ENCODE results near the gene IFNGR1.

Gene IFNGR1

GRCh38 chr6:137218917-137219663 is at the start of gene IFNGR1:
Gene IFNGR1, minus strand, starts transcription at chr6:137219385. Its CDS starts 58 bp downstream, at chr6:137219327.
- H3K4me3 ChIP-seq (ENCODE audit: low read length): peak within 1 kb of the TSS; percentile 79
- DNase-seq (ENCODE audit: low read depth): peak; percentile 62
- TF ChIP-seq CTCF (conservative IDR thresholded peaks at IDR 0.05; ENCODE audit: low read depth, low read length): no peak

- no peak for DNase-seq (ENCODE audit: low read depth)
- TF ChIP-seq CTCF (conservative IDR thresholded peaks at IDR 0.05; ENCODE audit: low read depth, low read length): no peak
- no peak overlapping the region for H3K4me3 ChIP-seq (ENCODE audit: low read length)
Observed at GRCh38 chr6:137268911-137269310, 49.7 kb upstream of the IFNGR1 start.

- no peak for TF ChIP-seq CTCF (conservative IDR thresholded peaks at IDR 0.05; ENCODE audit: low read depth, low read length)
- DNase-seq (ENCODE audit: low read depth): peak; percentile 54
- no peak overlapping the region for H3K4me3 ChIP-seq (ENCODE audit: low read length)
Observed at GRCh38 chr6:137266309-137266586, 47.1 kb upstream of the IFNGR1 start.

DNA sequence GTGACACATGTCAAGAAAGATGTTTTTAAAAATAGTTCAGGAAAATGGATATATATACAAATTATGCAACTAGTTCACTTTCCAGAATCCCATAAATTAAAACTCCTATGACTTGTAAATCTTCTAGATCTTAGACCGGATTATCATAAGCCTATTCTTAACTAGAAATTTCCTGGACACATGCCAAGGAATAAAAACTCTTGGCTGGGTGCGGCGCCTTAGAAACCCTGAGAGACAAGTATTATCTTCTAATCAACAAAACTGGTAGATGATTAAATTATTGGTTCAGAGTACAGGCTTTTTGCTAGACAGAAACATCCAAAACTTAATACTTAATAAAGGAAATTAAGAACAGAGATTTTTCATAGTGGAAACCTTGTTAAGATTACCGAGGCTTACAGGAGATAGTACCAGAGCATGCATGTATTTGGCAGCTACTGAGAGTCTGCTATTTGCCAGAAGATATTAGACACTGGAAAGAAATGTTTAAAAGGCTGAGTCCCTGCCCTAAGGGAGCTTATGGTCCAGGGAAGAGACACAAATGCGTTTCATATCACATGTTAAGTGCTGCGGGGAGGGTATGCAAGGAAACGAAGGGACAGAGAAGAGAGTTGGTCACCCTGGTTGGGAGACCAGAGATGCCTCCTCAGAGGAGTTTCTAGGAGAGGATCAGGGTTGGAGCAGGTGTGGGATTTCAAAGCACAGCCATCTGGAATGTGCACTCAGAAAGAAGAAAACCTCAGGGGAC is 46.5 kb upstream of the IFNGR1 start:
- no peak overlapping the region for H3K4me3 ChIP-seq (ENCODE audit: low read length)
- no peak for TF ChIP-seq CTCF (conservative IDR thresholded peaks at IDR 0.05; ENCODE audit: low read depth, low read length)
- peak; percentile 90 for DNase-seq (ENCODE audit: low read depth)

DNA sequence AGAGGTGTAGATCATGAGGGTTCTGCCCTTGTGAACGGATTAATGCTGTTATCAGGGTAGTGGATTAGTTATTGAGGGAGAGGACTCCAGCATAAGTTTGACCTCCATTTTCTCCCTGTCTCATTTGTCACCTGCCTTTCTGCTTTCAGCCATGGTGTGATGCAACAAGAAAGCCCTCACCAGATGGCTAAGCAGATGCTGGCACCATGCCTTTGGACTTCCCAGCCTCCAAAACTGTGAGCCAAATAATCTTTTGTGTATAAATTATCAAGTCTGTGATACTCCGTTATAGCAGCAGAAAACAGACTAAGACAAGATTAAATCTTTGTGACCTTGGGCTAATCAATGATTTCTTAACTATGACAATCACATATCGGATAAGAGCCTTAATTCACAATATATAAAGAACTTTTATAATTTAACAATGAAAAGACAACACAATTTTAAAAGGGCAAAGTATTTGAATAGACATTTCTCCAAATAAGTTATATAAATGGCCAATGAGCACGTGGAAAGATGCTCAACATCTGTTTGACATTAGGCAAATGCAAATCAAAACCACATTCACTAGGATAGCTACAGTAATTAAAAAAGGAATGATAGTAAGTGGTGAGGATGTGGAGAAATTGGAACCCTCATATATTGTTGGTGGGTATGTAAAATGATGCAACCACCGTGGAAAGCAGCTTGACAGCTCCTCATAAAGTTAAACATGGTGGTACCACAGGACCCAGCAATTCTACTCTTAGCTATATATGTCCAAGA is 45.3 kb upstream of the IFNGR1 start:
- DNase-seq (ENCODE audit: low read depth): no peak
- TF ChIP-seq CTCF (conservative IDR thresholded peaks at IDR 0.05; ENCODE audit: low read depth, low read length): no peak
- H3K4me3 ChIP-seq (ENCODE audit: low read length): no peak overlapping the region

- TF ChIP-seq CTCF (conservative IDR thresholded peaks at IDR 0.05; ENCODE audit: low read depth, low read length): no peak
- no peak for DNase-seq (ENCODE audit: low read depth)
- H3K4me3 ChIP-seq (ENCODE audit: low read length): no peak overlapping the region
Observed at GRCh38 chr6:137261761-137262160, 42.6 kb upstream of the IFNGR1 start.
